HepG2 (cell line): ENCODE data around the gene RABGAP1L. TPM values are rescaled to one million over a fixed set of nuclear protein-coding genes. Genes with fewer than 3 reads are reported as not detected.

Source experiments
- AGO2 ChIP-seq: fragments of 200-400 bp; formaldehyde crosslinking; optimal IDR thresholded peaks from 2 replicates; pipeline ENCODE3; 2017; ENCODE audit warnings: mild to moderate bottlenecking, low read depth, low read length, moderate library complexity
- ATF1 ChIP-seq: IDR thresholded peaks from 2 replicates; pipeline ENCODE4 v1.6.1; 2016; ENCODE audit warnings: mild to moderate bottlenecking, control low read depth
- ATM ChIP-seq: fragments of 450-650 bp; IDR thresholded peaks from 2 replicates; pipeline ENCODE4 v1.7.1; 2017; ENCODE audit warnings: mild to moderate bottlenecking, borderline replicate concordance
- DRAP1 ChIP-seq: IDR thresholded peaks from 2 replicates; pipeline ENCODE4 v1.6.1; 2016; ENCODE audit warnings: missing genetic modification reagents, missing compliant biosample characterization
- EHMT2 ChIP-seq: fragments of 200-600 bp; sonication (generic); IDR thresholded peaks from 2 replicates; pipeline ENCODE4 v1.7.0; 2017; ENCODE audit warnings: antibody characterized with exemption, low read depth, low read length, borderline replicate concordance
- GZF1 ChIP-seq: sonication (generic); formaldehyde crosslinking; IDR thresholded peaks from 2 replicates; pipeline ENCODE4 v1.5.1; 2020; ENCODE audit warnings: mild to moderate bottlenecking, missing genetic modification reagents
- MAFF ChIP-seq: IDR thresholded peaks from 2 replicates; pipeline ENCODE4 v1.6.1; 2011; ENCODE audit warnings: low read depth, low read length, improper control_type of control experiment
- SPEN ChIP-seq: sonication (generic); formaldehyde crosslinking; IDR thresholded peaks from 2 replicates; pipeline ENCODE4 v1.5.1; 2020; ENCODE audit warnings: low read depth, mild to moderate bottlenecking, missing genetic modification reagents
- ZBTB33 ChIP-seq: sonication (generic); formaldehyde crosslinking; IDR thresholded peaks from 2 replicates; pipeline ENCODE4 v1.4.0; 2020; ENCODE audit warnings: missing genetic modification reagents
- ZNF20 ChIP-seq: sonication (generic); formaldehyde crosslinking; IDR thresholded peaks from 2 replicates; pipeline ENCODE4 v1.4.0; 2020; ENCODE audit warnings: mild to moderate bottlenecking, moderate library complexity, missing genetic modification reagents
- ZNF234 ChIP-seq: sonication (generic); formaldehyde crosslinking; conservative IDR thresholded peaks from 2 replicates; pipeline ENCODE4 v1.5.1; 2020; ENCODE audit warnings: mild to moderate bottlenecking, missing genetic modification reagents
- ZNF503 ChIP-seq: sonication (generic); formaldehyde crosslinking; IDR thresholded peaks from 2 replicates; pipeline ENCODE4 v1.4.0; 2020; ENCODE audit warnings: missing genetic modification reagents
- ZNF790 ChIP-seq: sonication (generic); formaldehyde crosslinking; IDR thresholded peaks from 2 replicates; pipeline ENCODE4 v1.8.0; 2022; ENCODE audit warnings: missing genetic modification reagents, mild to moderate bottlenecking, borderline replicate concordance
- ZNF792 ChIP-seq: IDR thresholded peaks from 2 replicates; pipeline ENCODE4 v1.6.1; 2016
- polyA plus RNA-seq, 8 experiments: library from polyadenylated mRNA; depleted of rRNA in 3 of 8; stranded (reverse) in 7 of 8; unstranded in 1 of 8; fragments of >200 nt; fragmentation: Illumina TruSeq in 4 of 8; extraction: Trizol in 4 of 8; gene quantifications; 2 replicates each; pipeline versions ENCODE4 v1.2.1 to v1.2.3, GENCODE V29; 2011 to 2016; ENCODE audit warnings: low read depth in 4 of 8, missing spikeins in 1 of 8, mixed read lengths in 1 of 8; ENCODE audit not compliant: insufficient read depth in 1 of 8
- total RNA-seq, 5 experiments: library from RNA; depleted of rRNA; stranded (reverse); fragments of >200 nt; fragmentation: Illumina TruSeq; extraction: Trizol; gene quantifications; 2 replicates each; pipeline ENCODE4 v1.2.3, GENCODE V29; 2016; ENCODE audit warnings: low read depth in 1 of 5
- TF ChIP-seq, protein P1 (sequence below): sonication (generic); formaldehyde crosslinking; IDR thresholded peaks from 2 replicates; pipeline ENCODE4 v1.4.0; 2020; ENCODE audit warnings: low read depth, missing genetic modification reagents
- TF ChIP-seq, protein P2 (sequence below): IDR thresholded peaks from 2 replicates; pipeline ENCODE4 v1.6.1; 2018; ENCODE audit warnings: missing genetic modification reagents, mild to moderate bottlenecking, missing compliant biosample characterization
- TF ChIP-seq, protein P3 (sequence below): fragments of 450-650 bp; IDR thresholded peaks from 2 replicates; pipeline ENCODE4 v1.6.1; 2017; ENCODE audit warnings: mild to moderate bottlenecking

The RABGAP1L gene
- total and polyA plus RNA-seq, 2 of the 13 experiments (the other 11 are each of a cell fraction or from before 2014, with no cell fraction given), result 7.9 to 22.6 TPM

DNA sequence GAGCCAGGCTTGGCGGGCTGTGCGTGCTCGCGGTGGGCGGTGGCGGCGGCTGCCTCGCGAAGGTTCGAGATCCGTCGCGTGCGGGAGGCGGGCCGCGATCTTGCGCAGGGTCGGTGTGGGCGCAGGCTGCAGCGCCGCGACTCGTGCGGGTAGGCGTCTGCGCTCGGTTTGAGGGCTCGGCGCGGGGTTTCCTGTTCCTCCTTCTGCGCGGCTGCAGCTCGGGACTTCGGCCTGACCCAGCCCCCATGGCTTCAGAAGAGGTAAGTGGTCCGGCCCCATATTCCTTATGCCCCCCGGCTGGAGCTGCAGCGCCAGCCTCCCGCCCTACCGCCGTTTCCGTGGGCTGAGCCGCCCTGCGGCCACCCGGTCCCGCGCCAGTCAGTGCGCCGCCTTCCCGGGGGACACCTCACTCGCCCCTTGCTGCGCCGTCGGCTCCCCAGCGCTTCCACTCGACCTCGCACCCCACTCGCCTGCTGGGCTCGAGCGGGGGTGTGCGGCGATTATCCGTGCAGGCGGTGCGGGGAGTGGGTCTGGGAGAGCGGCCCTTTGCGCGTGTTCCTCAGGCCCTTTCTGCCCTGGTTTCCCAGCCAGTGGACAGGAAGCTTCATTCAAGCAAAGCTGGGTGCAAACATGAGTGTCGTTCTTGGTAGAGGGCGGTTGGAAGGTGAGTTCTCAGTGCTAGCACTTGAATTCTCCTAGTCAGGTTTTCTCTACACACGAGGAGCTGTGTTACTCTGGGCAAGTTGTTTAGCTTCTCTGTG lies 840.8 kb downstream of the RABGAP1L start, which contains the start of gene CACYBP (continued):
- TF ChIP-seq, protein P1, sequence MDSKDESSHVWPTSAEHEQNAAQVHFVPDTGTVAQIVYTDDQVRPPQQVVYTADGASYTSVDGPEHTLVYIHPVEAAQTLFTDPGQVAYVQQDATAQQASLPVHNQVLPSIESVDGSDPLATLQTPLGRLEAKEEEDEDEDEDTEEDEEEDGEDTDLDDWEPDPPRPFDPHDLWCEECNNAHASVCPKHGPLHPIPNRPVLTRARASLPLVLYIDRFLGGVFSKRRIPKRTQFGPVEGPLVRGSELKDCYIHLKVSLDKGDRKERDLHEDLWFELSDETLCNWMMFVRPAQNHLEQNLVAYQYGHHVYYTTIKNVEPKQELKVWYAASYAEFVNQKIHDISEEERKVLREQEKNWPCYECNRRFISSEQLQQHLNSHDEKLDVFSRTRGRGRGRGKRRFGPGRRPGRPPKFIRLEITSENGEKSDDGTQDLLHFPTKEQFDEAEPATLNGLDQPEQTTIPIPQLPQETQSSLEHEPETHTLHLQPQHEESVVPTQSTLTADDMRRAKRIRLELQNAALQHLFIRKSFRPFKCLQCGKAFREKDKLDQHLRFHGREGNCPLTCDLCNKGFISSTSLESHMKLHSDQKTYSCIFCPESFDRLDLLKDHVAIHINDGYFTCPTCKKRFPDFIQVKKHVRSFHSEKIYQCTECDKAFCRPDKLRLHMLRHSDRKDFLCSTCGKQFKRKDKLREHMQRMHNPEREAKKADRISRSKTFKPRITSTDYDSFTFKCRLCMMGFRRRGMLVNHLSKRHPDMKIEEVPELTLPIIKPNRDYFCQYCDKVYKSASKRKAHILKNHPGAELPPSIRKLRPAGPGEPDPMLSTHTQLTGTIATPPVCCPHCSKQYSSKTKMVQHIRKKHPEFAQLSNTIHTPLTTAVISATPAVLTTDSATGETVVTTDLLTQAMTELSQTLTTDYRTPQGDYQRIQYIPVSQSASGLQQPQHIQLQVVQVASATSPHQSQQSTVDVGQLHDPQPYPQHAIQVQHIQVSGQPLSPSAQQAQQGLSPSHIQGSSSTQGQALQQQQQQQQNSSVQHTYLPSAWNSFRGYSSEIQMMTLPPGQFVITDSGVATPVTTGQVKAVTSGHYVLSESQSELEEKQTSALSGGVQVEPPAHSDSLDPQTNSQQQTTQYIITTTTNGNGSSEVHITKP, result no peak
- TF ChIP-seq, protein P2, sequence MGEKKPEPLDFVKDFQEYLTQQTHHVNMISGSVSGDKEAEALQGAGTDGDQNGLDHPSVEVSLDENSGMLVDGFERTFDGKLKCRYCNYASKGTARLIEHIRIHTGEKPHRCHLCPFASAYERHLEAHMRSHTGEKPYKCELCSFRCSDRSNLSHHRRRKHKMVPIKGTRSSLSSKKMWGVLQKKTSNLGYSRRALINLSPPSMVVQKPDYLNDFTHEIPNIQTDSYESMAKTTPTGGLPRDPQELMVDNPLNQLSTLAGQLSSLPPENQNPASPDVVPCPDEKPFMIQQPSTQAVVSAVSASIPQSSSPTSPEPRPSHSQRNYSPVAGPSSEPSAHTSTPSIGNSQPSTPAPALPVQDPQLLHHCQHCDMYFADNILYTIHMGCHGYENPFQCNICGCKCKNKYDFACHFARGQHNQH (CRISPR knock-in tag), result no peak
- TF ChIP-seq ATM (no peak), EHMT2 (no peak), ATF1 (CRISPR knock-in tag) (no peak), ZNF792 (CRISPR knock-in tag) (peak; percentile 74), ZNF20 (no peak), ZBTB33 (CRISPR knock-in tag) (no peak), SPEN (CRISPR knock-in tag) (peak; percentile 80; the same call in 1 of the 2 replicates), AGO2 (peak; percentile 88), ZNF503 (CRISPR knock-in tag) (no peak), DRAP1 (CRISPR knock-in tag) (no peak; the same call in 1 of the 2 replicates), ZNF790 (peak; percentile 60; the same call in 1 of the 2 replicates), GZF1 (CRISPR knock-in tag) (no peak), MAFF (no peak), ZNF234 (CRISPR knock-in tag) (0 out of 2 replicates have a peak, but pooled peaks have one; percentile 71)
- TF ChIP-seq, protein P3, sequence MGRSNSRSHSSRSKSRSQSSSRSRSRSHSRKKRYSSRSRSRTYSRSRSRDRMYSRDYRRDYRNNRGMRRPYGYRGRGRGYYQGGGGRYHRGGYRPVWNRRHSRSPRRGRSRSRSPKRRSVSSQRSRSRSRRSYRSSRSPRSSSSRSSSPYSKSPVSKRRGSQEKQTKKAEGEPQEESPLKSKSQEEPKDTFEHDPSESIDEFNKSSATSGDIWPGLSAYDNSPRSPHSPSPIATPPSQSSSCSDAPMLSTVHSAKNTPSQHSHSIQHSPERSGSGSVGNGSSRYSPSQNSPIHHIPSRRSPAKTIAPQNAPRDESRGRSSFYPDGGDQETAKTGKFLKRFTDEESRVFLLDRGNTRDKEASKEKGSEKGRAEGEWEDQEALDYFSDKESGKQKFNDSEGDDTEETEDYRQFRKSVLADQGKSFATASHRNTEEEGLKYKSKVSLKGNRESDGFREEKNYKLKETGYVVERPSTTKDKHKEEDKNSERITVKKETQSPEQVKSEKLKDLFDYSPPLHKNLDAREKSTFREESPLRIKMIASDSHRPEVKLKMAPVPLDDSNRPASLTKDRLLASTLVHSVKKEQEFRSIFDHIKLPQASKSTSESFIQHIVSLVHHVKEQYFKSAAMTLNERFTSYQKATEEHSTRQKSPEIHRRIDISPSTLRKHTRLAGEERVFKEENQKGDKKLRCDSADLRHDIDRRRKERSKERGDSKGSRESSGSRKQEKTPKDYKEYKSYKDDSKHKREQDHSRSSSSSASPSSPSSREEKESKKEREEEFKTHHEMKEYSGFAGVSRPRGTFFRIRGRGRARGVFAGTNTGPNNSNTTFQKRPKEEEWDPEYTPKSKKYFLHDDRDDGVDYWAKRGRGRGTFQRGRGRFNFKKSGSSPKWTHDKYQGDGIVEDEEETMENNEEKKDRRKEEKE, result no peak
